WTC11 (cell line): ENCODE measurements around the gene TP53AIP1. TPM values are rescaled to one million over a fixed set of nuclear protein-coding genes. Genes with fewer than 3 reads are reported as not detected.

Experiments used
- ATAC-seq: fragments of 200-7000 bp; cut with Tn5 transposase; 2 replicates; pipeline ENCODE4 v1.10.0; 2021; ENCODE audit warnings: mild to moderate bottlenecking, moderate library complexity
- CTCF ChIA-PET: fragments of 300-600 bp; sonication (Branson Sonifier 250); formaldehyde crosslinking; loops from one replicate; lab custom pipeline; 2021; ENCODE audit warnings: antibody characterized with exemption; lab: Charles Lee
- POLR2A ChIA-PET: fragments of 350-600 bp; sonication (Branson Sonifier 250); formaldehyde crosslinking; loops from one replicate; lab custom pipeline; 2021; ENCODE audit warnings: antibody characterized with exemption; lab: Charles Lee
- DNase-seq: peaks from one replicate; pipeline ENCODE4 v3.0.0; 2021; ENCODE audit warnings: low spot score
- H3K27ac Mint-ChIP-seq: 2 replicates; pipeline ENCODE4 v1.8.0; 2021; ENCODE audit warnings: mixed read lengths
- H3K27me3 Mint-ChIP-seq: 2 replicates; pipeline ENCODE4 v1.8.0; 2021; ENCODE audit warnings: low read depth, mild to moderate bottlenecking, moderate library complexity, mixed read lengths
- H3K36me3 Mint-ChIP-seq: 2 replicates; pipeline ENCODE4 v1.8.0; 2021; ENCODE audit warnings: mixed read lengths
- H3K4me1 Mint-ChIP-seq: 2 replicates; pipeline ENCODE4 v1.8.0; 2022; ENCODE audit warnings: mixed read lengths
- H3K4me3 Mint-ChIP-seq: 2 replicates; pipeline ENCODE4 v1.8.0; 2021; ENCODE audit warnings: mild to moderate bottlenecking, moderate library complexity, mixed read lengths
- H3K9me3 Mint-ChIP-seq: 2 replicates; pipeline ENCODE4 v1.8.0; 2021; ENCODE audit warnings: mixed read lengths
- FOXJ3 ChIP-seq: sonication (generic); formaldehyde crosslinking; IDR thresholded peaks from 2 replicates; pipeline ENCODE4 v1.9.0; 2021; ENCODE audit warnings: missing genetic modification reagents, mild to moderate bottlenecking, borderline replicate concordance
- MYBL2 ChIP-seq: sonication (generic); formaldehyde crosslinking; IDR thresholded peaks from 2 replicates; pipeline ENCODE4 v1.8.1; 2023; ENCODE audit warnings: mild to moderate bottlenecking, moderate library complexity, missing genetic modification reagents
- NR3C1 ChIP-seq: sonication (generic); formaldehyde crosslinking; conservative IDR thresholded peaks from 2 replicates; pipeline ENCODE4 v1.8.1; 2023; ENCODE audit warnings: low read depth, mild to moderate bottlenecking, missing genetic modification reagents
- OVOL2 ChIP-seq: fragments of 250-450 bp; sonication (Bioruptor Pico); IDR thresholded peaks from 2 replicates; pipeline ENCODE4 v1.9.0; 2021; ENCODE audit warnings: mild to moderate bottlenecking, borderline replicate concordance
- RELA ChIP-seq: sonication (generic); formaldehyde crosslinking; IDR thresholded peaks from 2 replicates; pipeline ENCODE4 v1.8.1; 2022; ENCODE audit warnings: missing genetic modification reagents, mild to moderate bottlenecking, borderline replicate concordance
- TEAD4 ChIP-seq: sonication (generic); formaldehyde crosslinking; IDR thresholded peaks from 2 replicates; pipeline ENCODE4 v1.8.0; 2022; ENCODE audit warnings: mild to moderate bottlenecking, missing genetic modification reagents
- ZNF138 ChIP-seq: sonication (generic); formaldehyde crosslinking; conservative IDR thresholded peaks from 2 replicates; pipeline ENCODE4 v1.8.1; 2022; ENCODE audit warnings: mild to moderate bottlenecking, moderate library complexity, missing genetic modification reagents
- ZNF671 ChIP-seq: fragments of 250-450 bp; sonication (Bioruptor Pico); IDR thresholded peaks from 2 replicates; pipeline ENCODE4 v1.8.0; 2021; ENCODE audit warnings: mild to moderate bottlenecking
- total RNA-seq: library from RNA; stranded (reverse); gene quantifications from 3 replicates; pipeline ENCODE4 v1.2.3, GENCODE V29; 2021
- TF ChIP-seq, protein P1 (sequence below): sonication (generic); formaldehyde crosslinking; IDR thresholded peaks from 2 replicates; pipeline ENCODE4 v1.8.0; 2022; ENCODE audit warnings: mild to moderate bottlenecking, missing genetic modification reagents
- TF ChIP-seq, protein P2 (sequence below): fragments of 250-450 bp; sonication (Bioruptor Pico); IDR thresholded peaks from 2 replicates; pipeline ENCODE4 v1.8.0; 2021; ENCODE audit warnings: mild to moderate bottlenecking
- TF ChIP-seq, protein P3 (sequence below): sonication (generic); formaldehyde crosslinking; IDR thresholded peaks from 2 replicates; pipeline ENCODE4 v1.8.0; 2022; ENCODE audit warnings: mild to moderate bottlenecking, missing genetic modification reagents
- TF ChIP-seq, protein P4 (sequence below): fragments of 250-450 bp; sonication (Bioruptor Pico); conservative IDR thresholded peaks from 2 replicates; pipeline ENCODE4 v1.9.0; 2021; ENCODE audit warnings: mild to moderate bottlenecking
- TF ChIP-seq, protein P5 (sequence below): sonication (generic); formaldehyde crosslinking; IDR thresholded peaks from 2 replicates; pipeline ENCODE4 v1.8.0; 2022; ENCODE audit warnings: mild to moderate bottlenecking, missing genetic modification reagents
- TF ChIP-seq, protein P6 (sequence below): fragments of 250-450 bp; sonication (Bioruptor Pico); IDR thresholded peaks from 2 replicates; pipeline ENCODE4 v1.9.0; 2021; ENCODE audit warnings: moderate library complexity, mild to moderate bottlenecking, inconsistent platforms, borderline replicate concordance
- TF ChIP-seq, protein P7 (sequence below): sonication (generic); formaldehyde crosslinking; conservative IDR thresholded peaks from 2 replicates; pipeline ENCODE4 v1.8.1; 2023; ENCODE audit warnings: mild to moderate bottlenecking, low read depth, missing genetic modification reagents, moderate library complexity
- TF ChIP-seq, protein P8 (sequence below): fragments of 200-600 bp; IDR thresholded peaks from 2 replicates; pipeline ENCODE4 v1.8.0; 2022; ENCODE audit warnings: antibody characterized with exemption

The TP53AIP1 gene
- total RNA-seq, 1 experiment from 2014 or later: 0.07 TPM

DNA sequence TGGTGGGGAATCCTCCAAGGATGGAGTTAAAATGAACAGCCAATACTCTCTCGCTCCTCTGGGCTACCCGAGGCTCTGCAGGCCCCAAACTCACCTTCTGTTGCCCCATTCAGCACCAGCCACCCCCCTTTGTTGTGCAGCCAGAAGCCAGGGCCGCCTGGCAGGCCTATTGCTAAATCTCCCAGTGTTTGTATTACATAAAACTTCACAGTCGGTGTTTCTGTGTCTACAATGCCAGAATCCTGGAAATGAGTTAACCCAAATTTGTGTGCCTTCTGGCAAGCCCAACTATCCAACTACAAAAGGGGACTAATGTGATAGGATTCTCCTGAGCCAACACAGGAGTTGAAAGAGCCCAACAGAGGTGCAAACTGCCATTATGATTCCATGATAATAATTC, 42.2 kb downstream of the TP53AIP1 start (continued):
- TF ChIP-seq, protein P1, sequence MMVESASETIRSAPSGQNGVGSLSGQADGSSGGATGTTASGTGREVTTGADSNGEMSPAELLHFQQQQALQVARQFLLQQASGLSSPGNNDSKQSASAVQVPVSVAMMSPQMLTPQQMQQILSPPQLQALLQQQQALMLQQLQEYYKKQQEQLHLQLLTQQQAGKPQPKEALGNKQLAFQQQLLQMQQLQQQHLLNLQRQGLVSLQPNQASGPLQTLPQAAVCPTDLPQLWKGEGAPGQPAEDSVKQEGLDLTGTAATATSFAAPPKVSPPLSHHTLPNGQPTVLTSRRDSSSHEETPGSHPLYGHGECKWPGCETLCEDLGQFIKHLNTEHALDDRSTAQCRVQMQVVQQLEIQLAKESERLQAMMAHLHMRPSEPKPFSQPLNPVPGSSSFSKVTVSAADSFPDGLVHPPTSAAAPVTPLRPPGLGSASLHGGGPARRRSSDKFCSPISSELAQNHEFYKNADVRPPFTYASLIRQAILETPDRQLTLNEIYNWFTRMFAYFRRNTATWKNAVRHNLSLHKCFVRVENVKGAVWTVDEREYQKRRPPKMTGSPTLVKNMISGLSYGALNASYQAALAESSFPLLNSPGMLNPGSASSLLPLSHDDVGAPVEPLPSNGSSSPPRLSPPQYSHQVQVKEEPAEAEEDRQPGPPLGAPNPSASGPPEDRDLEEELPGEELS (CRISPR knock-in tag): no peak
- no peak for TF ChIP-seq ZNF138 (CRISPR knock-in tag)

DNA sequence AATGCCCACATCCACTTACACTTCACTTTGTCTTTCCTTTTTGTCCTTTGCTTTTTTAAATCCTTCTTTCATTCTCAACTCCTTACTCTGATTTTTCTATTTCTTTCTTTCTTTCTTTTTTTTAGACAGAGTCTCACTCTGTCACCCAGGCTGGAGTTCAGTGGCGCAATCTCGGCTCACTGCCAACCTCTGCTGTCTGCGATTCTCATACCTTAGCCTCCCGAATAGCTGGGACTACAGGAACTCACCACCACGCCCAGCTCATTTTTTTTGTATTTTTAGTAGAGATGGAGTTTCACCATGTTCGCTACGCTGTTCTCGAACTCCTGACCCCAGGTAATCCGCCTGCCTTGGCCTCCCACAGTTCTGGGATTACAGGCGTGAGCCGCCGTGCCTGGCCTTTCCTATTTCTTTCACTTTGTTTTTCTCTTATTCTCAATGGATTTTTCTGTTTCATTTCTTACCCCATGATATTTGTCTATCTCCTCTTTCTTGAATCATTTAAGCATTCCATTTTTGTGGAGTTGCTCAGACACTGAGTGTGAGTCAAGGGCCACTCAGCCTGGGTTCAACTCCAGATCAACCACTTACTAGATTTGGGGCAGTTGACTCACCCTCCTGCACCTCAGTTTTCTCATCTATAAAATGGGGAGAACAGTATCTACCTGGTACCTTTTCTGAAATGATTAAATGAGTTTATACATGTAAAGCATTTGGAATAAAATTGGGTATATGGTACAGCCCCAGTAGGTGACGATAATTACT, 43.9 kb downstream of the TP53AIP1 start:
- POLR2A ChIA-PET: no interaction called here
- Mint-ChIP-seq H3K27me3 (peaks cover 93% of the 10 kb centered on the region), H3K4me1 (peaks cover 27% of the 10 kb centered on the region), H3K27ac (no peak overlapping the region), H3K4me3 (no peak overlapping the region), H3K9me3 (no peaks in the 10 kb centered on the region), H3K36me3 (no peaks in the 10 kb centered on the region)
- TF ChIP-seq, protein P2, sequence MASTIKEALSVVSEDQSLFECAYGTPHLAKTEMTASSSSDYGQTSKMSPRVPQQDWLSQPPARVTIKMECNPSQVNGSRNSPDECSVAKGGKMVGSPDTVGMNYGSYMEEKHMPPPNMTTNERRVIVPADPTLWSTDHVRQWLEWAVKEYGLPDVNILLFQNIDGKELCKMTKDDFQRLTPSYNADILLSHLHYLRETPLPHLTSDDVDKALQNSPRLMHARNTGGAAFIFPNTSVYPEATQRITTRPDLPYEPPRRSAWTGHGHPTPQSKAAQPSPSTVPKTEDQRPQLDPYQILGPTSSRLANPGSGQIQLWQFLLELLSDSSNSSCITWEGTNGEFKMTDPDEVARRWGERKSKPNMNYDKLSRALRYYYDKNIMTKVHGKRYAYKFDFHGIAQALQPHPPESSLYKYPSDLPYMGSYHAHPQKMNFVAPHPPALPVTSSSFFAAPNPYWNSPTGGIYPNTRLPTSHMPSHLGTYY (CRISPR knock-in tag): no peak
- TF ChIP-seq, protein P3, sequence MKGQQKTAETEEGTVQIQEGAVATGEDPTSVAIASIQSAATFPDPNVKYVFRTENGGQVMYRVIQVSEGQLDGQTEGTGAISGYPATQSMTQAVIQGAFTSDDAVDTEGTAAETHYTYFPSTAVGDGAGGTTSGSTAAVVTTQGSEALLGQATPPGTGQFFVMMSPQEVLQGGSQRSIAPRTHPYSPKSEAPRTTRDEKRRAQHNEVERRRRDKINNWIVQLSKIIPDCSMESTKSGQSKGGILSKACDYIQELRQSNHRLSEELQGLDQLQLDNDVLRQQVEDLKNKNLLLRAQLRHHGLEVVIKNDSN (CRISPR knock-in tag): no peak
- TF ChIP-seq OVOL2 (CRISPR knock-in tag): no peak
- TF ChIP-seq, protein P4, sequence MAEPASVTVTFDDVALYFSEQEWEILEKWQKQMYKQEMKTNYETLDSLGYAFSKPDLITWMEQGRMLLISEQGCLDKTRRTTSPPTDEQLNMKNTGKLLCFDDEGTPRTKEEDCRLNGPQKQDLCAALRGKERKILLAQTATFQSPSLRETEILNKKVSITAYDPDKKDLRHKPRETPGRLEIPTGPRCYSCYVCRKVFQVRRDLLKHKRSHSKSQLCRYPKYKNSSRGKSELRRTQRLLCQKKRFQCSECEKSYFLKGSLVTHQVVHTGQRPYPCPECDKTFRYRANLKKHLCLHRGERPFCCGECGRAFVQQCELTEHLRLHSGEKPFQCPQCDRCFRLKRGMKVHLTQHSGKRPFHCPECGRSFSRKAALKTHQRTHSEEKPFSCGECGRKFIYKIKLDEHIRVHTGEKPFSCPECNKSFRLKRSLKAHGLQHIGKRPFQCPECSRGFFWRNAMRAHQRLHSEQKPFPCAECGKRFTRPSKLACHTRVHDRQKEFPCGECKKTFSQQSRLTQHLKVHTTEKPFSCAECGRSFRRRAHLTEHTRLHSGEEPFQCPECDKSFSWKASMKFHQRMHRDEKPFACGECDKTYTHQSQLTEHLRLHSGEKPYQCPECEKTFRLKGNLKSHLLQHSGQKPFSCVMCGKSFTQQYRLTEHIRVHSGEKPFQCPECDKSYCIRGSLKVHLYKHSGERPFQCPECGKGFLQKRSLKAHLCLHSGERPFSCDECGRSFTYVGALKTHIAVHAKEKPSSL (CRISPR knock-in tag): no peak
- no peak for TF ChIP-seq NR3C1 (CRISPR knock-in tag)
- TF ChIP-seq FOXJ3 (CRISPR knock-in tag): no peak
- TF ChIP-seq, protein P5, sequence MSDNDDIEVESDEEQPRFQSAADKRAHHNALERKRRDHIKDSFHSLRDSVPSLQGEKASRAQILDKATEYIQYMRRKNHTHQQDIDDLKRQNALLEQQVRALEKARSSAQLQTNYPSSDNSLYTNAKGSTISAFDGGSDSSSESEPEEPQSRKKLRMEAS (CRISPR knock-in tag): no peak
- DNase-seq: no peak
- no peak for ATAC-seq
- CTCF ChIA-PET: interaction anchor here (1.0 kb wide), 1 partner anchor 11 kb away, joined by 3 read pairs; no protein-coding TSS in a partner anchor

DNA sequence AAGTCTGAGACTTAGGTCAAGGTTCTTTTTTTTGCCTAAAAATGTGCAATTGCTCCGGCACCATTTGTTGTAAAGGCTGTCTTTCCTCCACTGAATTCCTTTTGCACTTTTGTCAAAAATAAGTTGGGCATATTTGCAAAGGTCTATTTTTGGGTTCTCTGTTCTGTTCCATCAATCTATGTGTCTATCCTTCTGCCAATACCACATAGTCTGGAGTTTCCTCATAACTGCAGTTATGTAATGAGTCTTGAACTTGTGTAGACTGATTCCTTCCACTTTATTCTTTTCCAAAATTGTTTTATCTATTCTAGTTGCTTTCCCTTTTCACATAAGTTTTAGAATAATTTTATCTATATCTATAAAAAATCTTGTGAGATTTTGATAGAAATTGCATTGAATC, 44.8 kb downstream of the TP53AIP1 start:
- Mint-ChIP-seq H3K36me3 (no peaks in the 10 kb centered on the region), H3K27ac (no peak overlapping the region), H3K27me3 (peaks cover 93% of the 10 kb centered on the region), H3K4me3 (no peak overlapping the region), H3K4me1 (peaks cover 18% of the 10 kb centered on the region), H3K9me3 (no peaks in the 10 kb centered on the region)
- no peak for DNase-seq
- CTCF ChIA-PET: no interaction called here
- POLR2A ChIA-PET: no interaction called here
- ATAC-seq: no peak
- no peak for TF ChIP-seq MYBL2 (CRISPR knock-in tag)
- no peak for TF ChIP-seq NR3C1 (CRISPR knock-in tag)
- no peak for TF ChIP-seq RELA (CRISPR knock-in tag)
- TF ChIP-seq ZNF671 (CRISPR knock-in tag): no peak
- TF ChIP-seq, protein P2 (CRISPR knock-in tag): no peak
- TF ChIP-seq, protein P6, sequence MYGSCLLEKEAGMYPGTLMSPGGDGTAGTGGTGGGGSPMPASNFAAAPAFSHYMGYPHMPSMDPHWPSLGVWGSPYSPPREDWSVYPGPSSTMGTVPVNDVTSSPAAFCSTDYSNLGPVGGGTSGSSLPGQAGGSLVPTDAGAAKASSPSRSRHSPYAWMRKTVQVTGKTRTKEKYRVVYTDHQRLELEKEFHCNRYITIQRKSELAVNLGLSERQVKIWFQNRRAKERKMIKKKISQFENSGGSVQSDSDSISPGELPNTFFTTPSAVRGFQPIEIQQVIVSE: no peak
- TF ChIP-seq, protein P7, sequence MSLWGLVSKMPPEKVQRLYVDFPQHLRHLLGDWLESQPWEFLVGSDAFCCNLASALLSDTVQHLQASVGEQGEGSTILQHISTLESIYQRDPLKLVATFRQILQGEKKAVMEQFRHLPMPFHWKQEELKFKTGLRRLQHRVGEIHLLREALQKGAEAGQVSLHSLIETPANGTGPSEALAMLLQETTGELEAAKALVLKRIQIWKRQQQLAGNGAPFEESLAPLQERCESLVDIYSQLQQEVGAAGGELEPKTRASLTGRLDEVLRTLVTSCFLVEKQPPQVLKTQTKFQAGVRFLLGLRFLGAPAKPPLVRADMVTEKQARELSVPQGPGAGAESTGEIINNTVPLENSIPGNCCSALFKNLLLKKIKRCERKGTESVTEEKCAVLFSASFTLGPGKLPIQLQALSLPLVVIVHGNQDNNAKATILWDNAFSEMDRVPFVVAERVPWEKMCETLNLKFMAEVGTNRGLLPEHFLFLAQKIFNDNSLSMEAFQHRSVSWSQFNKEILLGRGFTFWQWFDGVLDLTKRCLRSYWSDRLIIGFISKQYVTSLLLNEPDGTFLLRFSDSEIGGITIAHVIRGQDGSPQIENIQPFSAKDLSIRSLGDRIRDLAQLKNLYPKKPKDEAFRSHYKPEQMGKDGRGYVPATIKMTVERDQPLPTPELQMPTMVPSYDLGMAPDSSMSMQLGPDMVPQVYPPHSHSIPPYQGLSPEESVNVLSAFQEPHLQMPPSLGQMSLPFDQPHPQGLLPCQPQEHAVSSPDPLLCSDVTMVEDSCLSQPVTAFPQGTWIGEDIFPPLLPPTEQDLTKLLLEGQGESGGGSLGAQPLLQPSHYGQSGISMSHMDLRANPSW: no peak
- TF ChIP-seq, protein P8, sequence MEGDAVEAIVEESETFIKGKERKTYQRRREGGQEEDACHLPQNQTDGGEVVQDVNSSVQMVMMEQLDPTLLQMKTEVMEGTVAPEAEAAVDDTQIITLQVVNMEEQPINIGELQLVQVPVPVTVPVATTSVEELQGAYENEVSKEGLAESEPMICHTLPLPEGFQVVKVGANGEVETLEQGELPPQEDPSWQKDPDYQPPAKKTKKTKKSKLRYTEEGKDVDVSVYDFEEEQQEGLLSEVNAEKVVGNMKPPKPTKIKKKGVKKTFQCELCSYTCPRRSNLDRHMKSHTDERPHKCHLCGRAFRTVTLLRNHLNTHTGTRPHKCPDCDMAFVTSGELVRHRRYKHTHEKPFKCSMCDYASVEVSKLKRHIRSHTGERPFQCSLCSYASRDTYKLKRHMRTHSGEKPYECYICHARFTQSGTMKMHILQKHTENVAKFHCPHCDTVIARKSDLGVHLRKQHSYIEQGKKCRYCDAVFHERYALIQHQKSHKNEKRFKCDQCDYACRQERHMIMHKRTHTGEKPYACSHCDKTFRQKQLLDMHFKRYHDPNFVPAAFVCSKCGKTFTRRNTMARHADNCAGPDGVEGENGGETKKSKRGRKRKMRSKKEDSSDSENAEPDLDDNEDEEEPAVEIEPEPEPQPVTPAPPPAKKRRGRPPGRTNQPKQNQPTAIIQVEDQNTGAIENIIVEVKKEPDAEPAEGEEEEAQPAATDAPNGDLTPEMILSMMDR: no peak
- TF ChIP-seq TEAD4 (CRISPR knock-in tag): no peak
